Measurements from ENCODE around the gene IFT88.

The IFT88 gene

DNA sequence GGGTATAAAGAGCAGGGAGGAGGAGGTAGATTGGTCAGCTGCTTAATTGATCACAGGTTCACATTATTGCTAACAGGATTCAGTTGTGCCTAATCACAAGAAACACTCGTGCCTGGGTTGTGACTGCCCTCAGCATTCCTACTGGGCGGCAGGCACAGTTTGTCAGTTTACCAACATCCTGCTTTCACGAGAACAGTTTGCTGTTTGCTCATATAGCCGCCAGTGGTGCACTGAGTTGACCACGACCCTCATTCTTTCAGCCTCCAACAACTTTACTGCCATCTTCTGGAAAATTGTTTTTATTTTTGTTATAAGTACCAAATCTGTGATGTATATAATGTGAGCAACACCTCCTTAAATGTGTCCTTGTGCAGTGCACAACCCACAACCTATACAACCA, 16.2 kb upstream of the IFT88 start:
- TF ChIP-seq, protein P1, sequence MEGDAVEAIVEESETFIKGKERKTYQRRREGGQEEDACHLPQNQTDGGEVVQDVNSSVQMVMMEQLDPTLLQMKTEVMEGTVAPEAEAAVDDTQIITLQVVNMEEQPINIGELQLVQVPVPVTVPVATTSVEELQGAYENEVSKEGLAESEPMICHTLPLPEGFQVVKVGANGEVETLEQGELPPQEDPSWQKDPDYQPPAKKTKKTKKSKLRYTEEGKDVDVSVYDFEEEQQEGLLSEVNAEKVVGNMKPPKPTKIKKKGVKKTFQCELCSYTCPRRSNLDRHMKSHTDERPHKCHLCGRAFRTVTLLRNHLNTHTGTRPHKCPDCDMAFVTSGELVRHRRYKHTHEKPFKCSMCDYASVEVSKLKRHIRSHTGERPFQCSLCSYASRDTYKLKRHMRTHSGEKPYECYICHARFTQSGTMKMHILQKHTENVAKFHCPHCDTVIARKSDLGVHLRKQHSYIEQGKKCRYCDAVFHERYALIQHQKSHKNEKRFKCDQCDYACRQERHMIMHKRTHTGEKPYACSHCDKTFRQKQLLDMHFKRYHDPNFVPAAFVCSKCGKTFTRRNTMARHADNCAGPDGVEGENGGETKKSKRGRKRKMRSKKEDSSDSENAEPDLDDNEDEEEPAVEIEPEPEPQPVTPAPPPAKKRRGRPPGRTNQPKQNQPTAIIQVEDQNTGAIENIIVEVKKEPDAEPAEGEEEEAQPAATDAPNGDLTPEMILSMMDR (IDR thresholded peaks at IDR 0.05), result no peak

DNA sequence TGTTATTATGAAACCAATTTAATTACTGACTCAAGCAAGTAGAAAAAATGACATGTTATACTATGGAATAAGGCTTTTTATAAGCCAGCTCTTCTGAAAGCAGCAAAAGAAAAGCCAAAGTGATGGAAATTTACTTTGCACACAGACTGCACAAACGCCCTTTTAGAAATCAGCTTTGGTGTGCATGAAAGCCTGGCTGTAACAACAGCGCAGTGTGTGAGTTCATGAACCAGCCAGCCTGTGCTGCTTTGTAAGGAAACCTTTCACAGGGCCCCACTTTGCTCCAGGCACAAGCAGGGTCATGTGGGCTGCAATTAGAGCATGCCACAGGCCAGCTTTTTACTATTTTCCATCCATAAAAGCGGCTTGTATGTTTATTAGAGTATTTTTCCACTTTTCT, 13.6 kb upstream of the IFT88 start:
- TF ChIP-seq, protein P1 (IDR thresholded peaks at IDR 0.05), result no peak

DNA sequence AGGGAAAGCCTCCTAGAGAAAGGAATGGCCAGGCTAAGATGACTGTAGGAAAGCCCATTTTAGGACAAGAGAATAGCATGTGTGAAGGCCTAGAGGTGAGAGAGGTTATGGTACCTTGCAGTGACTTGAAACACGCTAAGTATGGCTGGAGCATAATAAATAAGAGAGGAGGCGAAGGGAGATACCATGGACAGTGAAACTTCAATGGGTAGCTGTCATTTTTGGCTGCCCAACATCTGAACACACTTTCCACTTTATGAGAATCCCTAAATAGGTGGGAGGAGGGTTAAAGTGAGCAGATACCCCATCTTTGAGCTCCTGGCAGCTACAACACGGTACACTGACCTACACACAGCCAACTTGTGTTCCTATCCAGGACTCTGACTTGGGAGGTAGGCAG, 8.0 kb upstream of the IFT88 start:
- TF ChIP-seq, protein P1 (IDR thresholded peaks at IDR 0.05), result no peak

DNA sequence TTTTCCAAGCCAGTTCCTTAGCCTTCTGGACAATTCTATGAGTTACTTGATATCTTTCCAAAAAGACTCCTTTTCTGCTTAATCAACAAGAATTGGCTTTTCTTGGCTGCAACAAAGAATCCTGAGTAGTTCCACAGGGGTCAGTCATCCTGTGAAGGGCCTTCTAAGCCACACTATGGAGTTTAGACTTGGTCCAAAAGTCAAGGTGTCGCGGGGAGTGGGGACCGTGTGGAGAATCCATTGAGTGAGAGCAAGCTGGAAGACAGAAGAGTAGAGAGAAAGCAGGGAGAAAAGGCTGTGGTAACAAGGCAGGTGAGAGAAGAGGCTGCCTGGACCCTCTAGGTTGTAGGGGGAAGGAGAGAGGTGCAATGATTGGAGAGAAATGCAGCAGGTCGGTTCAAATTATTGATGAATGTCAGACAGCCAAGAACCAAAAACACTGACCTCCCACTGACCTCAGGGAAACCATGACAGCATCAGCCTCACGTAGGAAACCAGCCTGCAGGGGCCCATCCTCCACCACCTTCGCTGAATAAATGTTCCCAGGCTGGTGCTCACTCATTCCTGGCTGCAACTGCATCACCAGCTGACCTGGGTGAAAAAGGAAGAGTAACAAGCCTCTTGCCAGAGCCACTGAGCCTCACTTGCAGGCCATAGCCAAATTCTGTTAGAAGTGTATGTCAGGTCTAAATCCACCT, 7.1 kb upstream of the IFT88 start:
- TF ChIP-seq, protein P1 (IDR thresholded peaks at IDR 0.05), result no peak

DNA sequence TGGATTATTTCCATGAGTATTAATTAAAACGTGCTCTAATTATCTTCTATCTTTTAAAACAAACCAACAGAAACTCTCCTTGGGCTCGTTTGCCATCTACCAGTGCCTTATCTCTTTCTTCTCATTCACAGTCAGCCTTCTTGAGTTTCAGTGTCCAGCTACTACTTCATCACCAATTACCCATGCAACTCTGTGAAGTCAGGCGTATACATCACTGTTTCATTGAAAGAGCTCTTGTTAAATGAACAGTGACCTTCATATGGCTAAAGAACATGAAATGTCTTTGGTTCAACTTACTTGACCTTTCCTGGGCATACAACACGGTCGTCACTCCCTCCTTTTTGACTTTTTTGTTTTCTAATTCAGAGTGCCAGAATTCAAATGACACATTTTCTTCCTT, 5.2 kb upstream of the IFT88 start:
- TF ChIP-seq, protein P1 (IDR thresholded peaks at IDR 0.05), result no peak

DNA sequence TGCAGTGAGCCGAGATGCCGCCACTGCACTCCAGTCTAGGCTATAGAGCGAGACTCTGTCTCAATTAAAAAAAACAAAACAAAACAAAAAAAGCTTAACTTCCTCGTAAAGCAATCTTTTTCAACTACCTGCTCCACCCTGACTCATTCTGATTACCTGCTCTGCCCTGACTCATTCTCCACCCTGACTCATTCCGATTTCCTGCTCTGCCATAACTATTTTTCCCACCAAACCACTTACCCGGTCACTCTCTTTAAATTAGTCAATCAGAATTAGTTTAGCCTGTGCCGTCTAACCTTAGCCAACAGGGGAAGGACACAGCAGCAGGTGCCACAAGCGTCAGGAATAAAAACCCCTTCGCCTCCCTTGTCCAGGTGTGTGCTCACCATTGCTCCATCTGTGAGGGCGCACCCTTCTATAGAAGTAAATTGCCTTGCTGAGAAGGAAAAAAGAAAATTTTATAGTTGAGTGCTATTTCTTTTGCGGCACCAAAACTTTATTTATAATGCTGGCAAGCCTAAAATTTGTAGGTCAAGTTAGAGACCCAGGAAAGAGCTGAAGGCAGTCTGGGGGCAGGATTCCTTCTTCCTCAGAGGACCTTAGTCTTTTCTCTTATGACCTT, 1.7 kb upstream of the IFT88 start:
- TF ChIP-seq, protein P1 (IDR thresholded peaks at IDR 0.05), result no peak

DNA sequence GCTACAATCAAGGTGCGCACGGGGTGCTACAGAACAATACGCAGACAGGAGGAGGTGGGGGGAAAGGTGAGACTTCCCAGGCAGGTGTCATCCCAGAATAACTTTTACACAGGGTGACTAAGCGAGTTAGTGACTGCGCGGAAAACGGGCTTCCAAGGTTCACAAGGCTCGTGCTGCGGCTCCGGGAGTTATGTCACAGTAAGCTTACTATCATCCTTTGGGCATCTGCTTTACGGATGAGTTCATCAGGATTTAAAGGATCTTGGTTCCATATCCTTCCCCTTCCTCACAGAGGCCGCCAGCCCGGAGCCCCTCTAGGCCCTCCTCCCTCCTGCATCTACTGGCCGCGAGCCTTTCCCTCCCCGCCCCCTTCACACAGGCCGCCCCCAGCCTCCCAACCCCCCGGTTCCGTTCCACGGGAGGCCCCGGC, 474 bp upstream of the IFT88 start:
- TF ChIP-seq, protein P1 (IDR thresholded peaks at IDR 0.05), result no peak
